ENCODE measurements around the gene SPATA32. TPM values are rescaled to one million over a fixed set of nuclear protein-coding genes. Genes with fewer than 3 reads are reported as not detected.

Gene SPATA32
- total RNA-seq, 1 experiment from 2014 or later = 0.85 TPM

DNA sequence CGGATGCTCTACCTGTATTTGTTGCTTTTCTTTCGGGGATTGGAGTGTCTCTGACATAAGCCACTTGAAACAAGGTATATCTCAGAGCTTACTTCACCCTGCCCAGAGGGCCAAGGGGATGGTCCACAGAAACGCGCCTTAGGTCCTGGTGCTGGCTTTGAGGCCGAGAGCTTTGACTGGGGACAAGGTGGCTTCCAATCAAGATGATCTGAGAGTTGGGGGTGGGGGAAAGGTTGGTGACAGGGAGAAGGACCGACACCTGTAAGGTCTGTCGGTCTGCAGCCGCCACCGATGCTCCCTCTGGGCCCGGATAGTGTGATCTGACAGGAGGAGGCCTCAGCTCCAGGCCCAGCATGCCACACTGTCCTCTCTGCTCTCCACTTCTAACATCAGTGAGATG lies 21.8 kb upstream of the SPATA32 start:
- Mint-ChIP-seq H3K4me3 (ENCODE audit: low read depth, unreplicated experiment) (no peak overlapping the region), H3K36me3 (ENCODE audit: insufficient read depth, unreplicated experiment) (peaks cover 85% of the 10 kb centered on the region), H3K27me3 (ENCODE audit: unreplicated experiment) (no peaks in the 10 kb centered on the region), H3K9me3 (ENCODE audit: low read depth, unreplicated experiment) (no peaks in the 10 kb centered on the region), H3K4me1 (ENCODE audit: low read depth, unreplicated experiment) (no peaks in the 10 kb centered on the region), H3K27ac (ENCODE audit: unreplicated experiment) (no peak overlapping the region)
- TF ChIP-seq, protein P1, sequence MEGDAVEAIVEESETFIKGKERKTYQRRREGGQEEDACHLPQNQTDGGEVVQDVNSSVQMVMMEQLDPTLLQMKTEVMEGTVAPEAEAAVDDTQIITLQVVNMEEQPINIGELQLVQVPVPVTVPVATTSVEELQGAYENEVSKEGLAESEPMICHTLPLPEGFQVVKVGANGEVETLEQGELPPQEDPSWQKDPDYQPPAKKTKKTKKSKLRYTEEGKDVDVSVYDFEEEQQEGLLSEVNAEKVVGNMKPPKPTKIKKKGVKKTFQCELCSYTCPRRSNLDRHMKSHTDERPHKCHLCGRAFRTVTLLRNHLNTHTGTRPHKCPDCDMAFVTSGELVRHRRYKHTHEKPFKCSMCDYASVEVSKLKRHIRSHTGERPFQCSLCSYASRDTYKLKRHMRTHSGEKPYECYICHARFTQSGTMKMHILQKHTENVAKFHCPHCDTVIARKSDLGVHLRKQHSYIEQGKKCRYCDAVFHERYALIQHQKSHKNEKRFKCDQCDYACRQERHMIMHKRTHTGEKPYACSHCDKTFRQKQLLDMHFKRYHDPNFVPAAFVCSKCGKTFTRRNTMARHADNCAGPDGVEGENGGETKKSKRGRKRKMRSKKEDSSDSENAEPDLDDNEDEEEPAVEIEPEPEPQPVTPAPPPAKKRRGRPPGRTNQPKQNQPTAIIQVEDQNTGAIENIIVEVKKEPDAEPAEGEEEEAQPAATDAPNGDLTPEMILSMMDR (IDR thresholded peaks at IDR 0.05; ENCODE audit: unreplicated experiment) = no peak
- no TSS peak for BruUV-seq (replicated peaks)
- CTCF ChIA-PET = interaction anchor here (0.7 to 2.0 kb wide), 2 partner anchors 10 to 102 kb away, joined by 4 to 10 read pairs; no protein-coding TSS in a partner anchor
- intact Hi-C loops (cut with micrococcal nuclease; ENCODE audit: unreplicated experiment) = no loop called here
- no peak for DNase-seq

DNA sequence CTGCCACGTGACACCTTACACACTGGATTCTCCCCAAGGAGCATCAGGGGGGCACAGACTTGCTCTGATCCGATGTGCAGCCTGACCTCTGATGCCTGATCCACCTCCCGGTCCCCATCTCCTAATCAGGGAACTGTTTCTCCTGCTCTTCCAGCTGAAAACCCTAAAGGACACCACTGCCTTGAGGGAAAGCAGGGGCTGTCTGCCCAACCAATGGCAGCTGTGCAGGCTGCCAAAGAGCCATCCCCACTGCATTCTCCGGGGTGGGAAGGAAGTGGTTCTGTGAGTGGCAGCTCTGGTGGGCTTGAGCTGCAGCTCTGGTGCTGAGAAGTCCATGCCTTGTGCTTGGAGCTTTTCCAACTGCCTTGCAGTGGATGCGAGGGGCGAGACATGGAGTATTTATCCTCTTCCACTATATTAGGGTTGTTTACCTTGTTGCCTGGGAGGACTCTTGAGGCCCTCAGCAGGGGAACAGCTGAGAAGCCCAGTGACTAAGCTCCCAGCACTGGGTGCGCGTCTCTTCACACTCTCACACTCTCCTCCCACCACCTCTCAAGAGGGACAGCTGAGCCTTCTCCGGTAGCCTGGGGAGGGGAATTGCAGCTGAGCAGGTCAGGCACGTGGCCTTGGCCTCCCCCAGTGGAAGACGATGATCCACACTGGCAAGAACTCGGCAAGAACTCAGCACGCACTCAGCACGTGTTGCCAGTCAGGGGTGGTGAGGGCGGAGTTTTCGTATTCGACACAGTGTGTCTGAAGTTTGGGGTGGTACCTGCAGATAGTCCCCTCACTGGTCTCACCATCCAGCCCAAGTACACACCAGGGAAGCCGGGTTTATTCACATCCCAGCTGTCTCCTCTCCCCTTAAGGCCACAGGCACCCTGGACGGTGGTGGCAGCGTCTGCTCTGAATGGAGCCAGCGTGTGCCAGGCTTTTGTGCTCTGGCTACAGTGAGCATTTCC lies 21.1 kb upstream of the SPATA32 start:
- Mint-ChIP-seq H3K9me3 (ENCODE audit: low read depth, unreplicated experiment) (no peaks in the 10 kb centered on the region), H3K27me3 (ENCODE audit: unreplicated experiment) (no peaks in the 10 kb centered on the region), H3K4me3 (ENCODE audit: low read depth, unreplicated experiment) (no peak overlapping the region), H3K27ac (ENCODE audit: unreplicated experiment) (no peak overlapping the region), H3K4me1 (ENCODE audit: low read depth, unreplicated experiment) (peaks cover 3% of the 10 kb centered on the region), H3K36me3 (ENCODE audit: insufficient read depth, unreplicated experiment) (peaks cover 82% of the 10 kb centered on the region)
- intact Hi-C loops (cut with micrococcal nuclease; ENCODE audit: unreplicated experiment) = no loop called here
- no peak for DNase-seq
- TF ChIP-seq, protein P1 (IDR thresholded peaks at IDR 0.05; ENCODE audit: unreplicated experiment) = no peak
- BruUV-seq (replicated peaks) = no TSS peak
- CTCF ChIA-PET = interaction anchor here (2.0 kb wide), 1 partner anchor 11 kb away, joined by 10 read pairs; no protein-coding TSS in a partner anchor

DNA sequence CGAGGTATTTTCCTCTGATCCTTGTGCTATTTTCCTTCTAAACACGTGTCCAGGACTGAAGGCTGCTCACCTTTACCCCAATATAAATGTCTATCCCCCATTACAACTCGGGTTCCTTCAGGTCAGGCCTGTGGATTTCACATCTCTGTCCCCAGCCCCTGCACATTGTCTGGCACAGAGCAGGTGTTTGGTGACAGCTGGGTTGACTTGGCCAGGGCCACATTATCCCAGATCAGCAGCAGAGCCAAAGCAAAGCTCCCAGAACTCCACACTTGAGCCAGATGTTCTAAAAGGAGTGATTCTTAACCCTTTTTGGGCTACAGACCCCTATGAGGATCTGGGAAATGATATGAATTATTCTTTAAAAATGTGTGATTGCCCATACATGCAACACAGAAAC lies 18.0 kb upstream of the SPATA32 start:
- CTCF ChIA-PET = interaction anchor here (0.7 to 0.8 kb wide), 2 partner anchors 49 to 52 kb away, joined by 3 to 4 read pairs; no protein-coding TSS in a partner anchor
- H3K9me3 Mint-ChIP-seq (ENCODE audit: low read depth, unreplicated experiment) = no peaks in the 10 kb centered on the region
- intact Hi-C loops (cut with micrococcal nuclease; ENCODE audit: unreplicated experiment) = no loop called here
- BruUV-seq (replicated peaks) = no TSS peak
- H3K27ac Mint-ChIP-seq (ENCODE audit: unreplicated experiment) = no peak overlapping the region
- TF ChIP-seq, protein P1 (IDR thresholded peaks at IDR 0.05; ENCODE audit: unreplicated experiment) = no peak
- peaks cover 13% of the 10 kb centered on the region for H3K4me1 Mint-ChIP-seq (ENCODE audit: low read depth, unreplicated experiment)
- H3K4me3 Mint-ChIP-seq (ENCODE audit: low read depth, unreplicated experiment) = no peak overlapping the region
- no peaks in the 10 kb centered on the region for H3K27me3 Mint-ChIP-seq (ENCODE audit: unreplicated experiment)
- DNase-seq = no peak
- peaks cover 82% of the 10 kb centered on the region for H3K36me3 Mint-ChIP-seq (ENCODE audit: insufficient read depth, unreplicated experiment)

DNA sequence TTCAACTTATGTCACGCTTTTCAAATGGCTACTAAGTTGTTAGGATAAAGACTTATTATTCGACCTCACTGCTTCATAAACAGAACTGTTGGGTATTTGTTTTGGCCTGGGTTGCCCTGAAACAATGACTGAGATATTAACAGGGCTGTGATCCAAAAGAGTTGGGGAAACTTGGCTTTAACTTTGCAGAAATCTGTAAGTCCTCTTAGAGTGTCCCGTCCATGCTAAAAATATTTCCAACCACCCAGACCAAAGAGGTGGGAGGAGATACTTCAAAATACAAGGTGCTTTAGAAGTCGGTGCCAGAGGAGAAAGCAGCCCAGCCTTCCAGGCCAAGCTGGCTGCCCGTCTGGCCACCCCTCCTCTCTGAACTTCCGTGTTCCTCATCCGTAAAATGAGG lies 16.1 kb upstream of the SPATA32 start:
- BruUV-seq (replicated peaks) = no TSS peak
- intact Hi-C loops (cut with micrococcal nuclease; ENCODE audit: unreplicated experiment) = loop anchor here (1.0 to 2.0 kb wide), 2 partner anchors 37 to 107 kb away; no protein-coding TSS in a partner anchor
- Mint-ChIP-seq H3K27me3 (ENCODE audit: unreplicated experiment) (no peaks in the 10 kb centered on the region), H3K9me3 (ENCODE audit: low read depth, unreplicated experiment) (no peaks in the 10 kb centered on the region), H3K36me3 (ENCODE audit: insufficient read depth, unreplicated experiment) (peaks cover 78% of the 10 kb centered on the region), H3K4me1 (ENCODE audit: low read depth, unreplicated experiment) (peaks cover 13% of the 10 kb centered on the region), H3K27ac (ENCODE audit: unreplicated experiment) (no peak overlapping the region), H3K4me3 (ENCODE audit: low read depth, unreplicated experiment) (no peak overlapping the region)
- CTCF ChIA-PET = interaction anchor here (0.5 to 2.8 kb wide), 17 partner anchors 9 to 155 kb away, joined by 3 to 49 read pairs (median 7); partner anchors contain the start of genes ACBD4 and MAP3K14
- TF ChIP-seq, protein P1 (IDR thresholded peaks at IDR 0.05; ENCODE audit: unreplicated experiment) = no peak
- DNase-seq = no peak

All from Calu3 (cell line).